HEK293 (cell line): ENCODE data around the gene LIPA.

Experiments used
- CTCF ChIP-seq: fragments of 450-650 bp; formaldehyde crosslinking; IDR thresholded peaks from 2 replicates; pipeline ENCODE4 v1.5.1; 2016; ENCODE audit warnings: missing biosample characterization, missing genetic modification characterization
- SCRT1 ChIP-seq: fragments of 450-650 bp; formaldehyde crosslinking; IDR thresholded peaks from 2 replicates; pipeline ENCODE4 v1.5.1; 2016; ENCODE audit warnings: missing biosample characterization, missing genetic modification characterization, borderline replicate concordance
- ZNF362 ChIP-seq: fragments of 450-650 bp; formaldehyde crosslinking; IDR thresholded peaks from 2 replicates; pipeline ENCODE4 v1.5.1; 2016; ENCODE audit warnings: missing biosample characterization, missing genetic modification characterization

GRCh38 chr10:89269433-89270152 lies 18.0 kb upstream of the LIPA start:
- TF ChIP-seq CTCF (tag by site-specific recombination) (no peak), ZNF362 (tag by site-specific recombination) (no peak), SCRT1 (tag by site-specific recombination) (no peak)
